Measurements from ENCODE around the gene TWIST1.

- TF ChIP-seq CTCF (IDR thresholded peaks at IDR 0.05) (no peak), POLR2A (IDR thresholded peaks at IDR 0.05) (no peak)
Observed at GRCh38 chr7:19107356-19108146, 9.9 kb downstream of the TWIST1 start.

Data from thyroid gland (tissue), 4 donors.